Stomach (tissue), 4 donors: Measurements from ENCODE around the gene MAPK14.

Experiments used
- POLR2AphosphoS5 ChIP-seq, 3 donors: sonication (generic); formaldehyde crosslinking; IDR thresholded peaks; one replicate each; pipeline ENCODE4 v1.6.1; 2016; ENCODE audit warnings: antibody characterized with exemption in 3 of 3
- TF ChIP-seq, protein P1 (sequence below), 7 experiments: fragments of 450-650 bp in 4 of 7; fragments of 200-600 bp in 3 of 7; sonication (generic) in 3 of 7; IDR thresholded peaks; one replicate each; pipeline ENCODE4 v1.5.1; 2016 to 2019; ENCODE audit warnings: antibody characterized with exemption in 7 of 7, control low read depth in 2 of 7, mild to moderate bottlenecking in 1 of 7

DNA sequence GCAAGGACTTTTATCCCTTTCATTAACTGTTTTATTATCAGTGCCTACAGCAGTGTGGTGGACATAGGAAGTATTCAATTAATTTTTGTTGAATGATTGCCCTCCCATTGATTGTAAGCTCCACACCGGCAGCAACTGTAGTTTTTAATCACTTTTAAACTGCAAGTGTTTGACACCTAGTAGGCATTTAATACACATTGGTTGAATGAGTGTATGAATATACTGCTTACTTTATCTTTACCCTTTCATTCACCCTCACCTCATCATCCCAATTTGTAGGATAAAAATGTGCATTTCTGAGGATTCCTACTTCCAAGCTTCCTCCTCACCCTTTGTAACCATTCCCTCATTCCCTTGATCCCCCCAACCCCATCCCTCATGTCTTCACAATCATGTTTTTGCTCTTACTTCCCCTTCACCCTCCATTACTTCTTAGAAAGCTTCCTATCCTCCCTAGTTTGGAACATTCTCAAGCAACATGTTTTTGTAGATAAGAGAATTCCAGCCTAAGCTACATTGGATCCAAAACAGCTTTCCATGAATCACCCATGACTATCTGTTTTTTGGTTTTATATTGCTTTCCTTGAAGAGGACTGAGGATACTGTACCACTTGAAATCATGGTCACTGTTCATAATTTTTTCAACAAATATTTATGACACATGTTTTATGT lies 2.2 kb upstream of the MAPK14 start:
- TF ChIP-seq, protein P1, sequence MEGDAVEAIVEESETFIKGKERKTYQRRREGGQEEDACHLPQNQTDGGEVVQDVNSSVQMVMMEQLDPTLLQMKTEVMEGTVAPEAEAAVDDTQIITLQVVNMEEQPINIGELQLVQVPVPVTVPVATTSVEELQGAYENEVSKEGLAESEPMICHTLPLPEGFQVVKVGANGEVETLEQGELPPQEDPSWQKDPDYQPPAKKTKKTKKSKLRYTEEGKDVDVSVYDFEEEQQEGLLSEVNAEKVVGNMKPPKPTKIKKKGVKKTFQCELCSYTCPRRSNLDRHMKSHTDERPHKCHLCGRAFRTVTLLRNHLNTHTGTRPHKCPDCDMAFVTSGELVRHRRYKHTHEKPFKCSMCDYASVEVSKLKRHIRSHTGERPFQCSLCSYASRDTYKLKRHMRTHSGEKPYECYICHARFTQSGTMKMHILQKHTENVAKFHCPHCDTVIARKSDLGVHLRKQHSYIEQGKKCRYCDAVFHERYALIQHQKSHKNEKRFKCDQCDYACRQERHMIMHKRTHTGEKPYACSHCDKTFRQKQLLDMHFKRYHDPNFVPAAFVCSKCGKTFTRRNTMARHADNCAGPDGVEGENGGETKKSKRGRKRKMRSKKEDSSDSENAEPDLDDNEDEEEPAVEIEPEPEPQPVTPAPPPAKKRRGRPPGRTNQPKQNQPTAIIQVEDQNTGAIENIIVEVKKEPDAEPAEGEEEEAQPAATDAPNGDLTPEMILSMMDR (IDR thresholded peaks at IDR 0.05), result no peak
- TF ChIP-seq POLR2AphosphoS5 (IDR thresholded peaks at IDR 0.05), result no peak
